Suprapubic skin (tissue), 3 donors: ENCODE measurements around the gene SYF2.

Source experiments
- POLR2AphosphoS5 ChIP-seq, 3 donors: sonication (generic); formaldehyde crosslinking; IDR thresholded peaks; one replicate each; pipeline ENCODE4 v1.6.1; 2017; ENCODE audit warnings: antibody characterized with exemption in 3 of 3
- TF ChIP-seq, protein P1 (sequence below), 2 donors: fragments of 200-600 bp in 1 of 2; fragments of 450-650 bp in 1 of 2; sonication (generic) in 1 of 2; IDR thresholded peaks; one replicate each; pipeline ENCODE4 v1.5.1; 2016 to 2019; ENCODE audit warnings: antibody characterized with exemption in 2 of 2, mild to moderate bottlenecking in 1 of 2, moderate library complexity in 1 of 2

- TF ChIP-seq, protein P1, sequence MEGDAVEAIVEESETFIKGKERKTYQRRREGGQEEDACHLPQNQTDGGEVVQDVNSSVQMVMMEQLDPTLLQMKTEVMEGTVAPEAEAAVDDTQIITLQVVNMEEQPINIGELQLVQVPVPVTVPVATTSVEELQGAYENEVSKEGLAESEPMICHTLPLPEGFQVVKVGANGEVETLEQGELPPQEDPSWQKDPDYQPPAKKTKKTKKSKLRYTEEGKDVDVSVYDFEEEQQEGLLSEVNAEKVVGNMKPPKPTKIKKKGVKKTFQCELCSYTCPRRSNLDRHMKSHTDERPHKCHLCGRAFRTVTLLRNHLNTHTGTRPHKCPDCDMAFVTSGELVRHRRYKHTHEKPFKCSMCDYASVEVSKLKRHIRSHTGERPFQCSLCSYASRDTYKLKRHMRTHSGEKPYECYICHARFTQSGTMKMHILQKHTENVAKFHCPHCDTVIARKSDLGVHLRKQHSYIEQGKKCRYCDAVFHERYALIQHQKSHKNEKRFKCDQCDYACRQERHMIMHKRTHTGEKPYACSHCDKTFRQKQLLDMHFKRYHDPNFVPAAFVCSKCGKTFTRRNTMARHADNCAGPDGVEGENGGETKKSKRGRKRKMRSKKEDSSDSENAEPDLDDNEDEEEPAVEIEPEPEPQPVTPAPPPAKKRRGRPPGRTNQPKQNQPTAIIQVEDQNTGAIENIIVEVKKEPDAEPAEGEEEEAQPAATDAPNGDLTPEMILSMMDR (IDR thresholded peaks at IDR 0.05), result no peak
- no peak for TF ChIP-seq POLR2AphosphoS5 (IDR thresholded peaks at IDR 0.05)
These were observed 9.7 kb downstream of the SYF2 start for GRCh38 chr1:25222606-25223005.
